HG03571 (cell line): Measurements from ENCODE around the gene SMARCC1.
"Not testable (repeated sequence)": the region's sequence is repeated elsewhere in the genome, so short reads cannot be mapped to it uniquely, and the experiment has no call there.

ENCODE experiments used
- ATAC-seq: cut with Tn5 transposase; IDR thresholded peaks from one replicate; pipeline ENCODE4 v1.9.1; 2021; ENCODE audit not compliant: unreplicated experiment

The SMARCC1 gene

GRCh38 chr3:47781685-47782445, at the start of gene SMARCC1:
Gene SMARCC1 (minus strand): TSS chr3:47781893. CDS start chr3:47781797, 96 bp downstream.
- peak; percentile 75 for ATAC-seq

- not testable (repeated sequence) for ATAC-seq
These were observed 47.8 kb upstream of the SMARCC1 start for GRCh38 chr3:47829482-47829881.

- ATAC-seq, result no peak
These were observed 43.9 kb upstream of the SMARCC1 start for GRCh38 chr3:47825590-47825989.

- peak; percentile 92 for ATAC-seq
These were observed 43.1 kb upstream of the SMARCC1 start for GRCh38 chr3:47824541-47825473.

DNA sequence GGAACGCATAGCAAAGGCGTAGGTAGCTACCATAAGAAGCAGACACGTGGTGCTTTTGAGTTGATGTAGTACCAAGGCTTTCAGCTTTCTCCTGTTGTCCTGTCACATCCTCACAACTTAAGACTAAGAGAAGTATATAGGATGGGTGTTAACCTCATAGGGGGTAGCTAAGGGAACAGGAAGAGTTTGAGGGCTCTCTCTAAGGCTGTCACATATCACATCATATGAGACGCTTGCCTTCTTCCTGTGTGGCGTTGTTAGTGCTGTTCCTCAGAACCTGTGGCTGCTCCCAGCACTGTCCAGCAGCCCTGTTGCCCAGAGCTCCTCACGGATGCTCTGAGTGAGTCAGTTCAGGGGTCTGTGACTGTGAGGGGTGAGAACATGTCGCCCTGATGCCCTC, 35.9 kb upstream of the SMARCC1 start:
- no peak for ATAC-seq

DNA sequence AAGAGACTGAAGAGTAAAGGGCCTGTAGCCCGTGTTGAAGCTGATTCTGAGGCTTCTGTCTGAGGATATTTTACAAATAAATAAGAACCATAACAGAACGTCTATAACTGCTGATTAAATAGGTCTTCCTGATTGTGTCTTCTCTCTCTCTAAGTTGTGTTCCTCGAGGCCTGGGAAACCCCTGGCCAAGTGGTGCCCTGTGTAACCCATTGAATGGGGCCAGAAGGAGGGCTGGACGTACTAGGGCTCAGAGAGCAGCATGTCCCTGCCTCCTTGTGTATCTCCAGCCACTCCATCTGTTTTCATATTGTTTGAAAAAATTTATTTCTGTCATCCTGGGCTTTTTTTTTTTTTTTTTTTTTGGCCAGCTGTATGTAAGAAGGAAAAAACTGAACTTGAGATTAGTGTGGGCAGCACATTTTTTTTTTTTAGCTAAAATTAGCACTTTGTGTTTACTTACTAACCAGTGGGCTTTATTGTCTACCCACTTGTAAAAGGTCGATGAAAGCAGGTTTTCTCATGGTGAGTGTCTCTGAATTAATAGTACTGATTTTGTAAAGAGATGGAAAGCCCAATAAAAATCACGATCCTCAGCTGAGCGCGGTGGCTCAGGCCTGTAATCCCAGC, 32.0 kb upstream of the SMARCC1 start:
- no peak for ATAC-seq

DNA sequence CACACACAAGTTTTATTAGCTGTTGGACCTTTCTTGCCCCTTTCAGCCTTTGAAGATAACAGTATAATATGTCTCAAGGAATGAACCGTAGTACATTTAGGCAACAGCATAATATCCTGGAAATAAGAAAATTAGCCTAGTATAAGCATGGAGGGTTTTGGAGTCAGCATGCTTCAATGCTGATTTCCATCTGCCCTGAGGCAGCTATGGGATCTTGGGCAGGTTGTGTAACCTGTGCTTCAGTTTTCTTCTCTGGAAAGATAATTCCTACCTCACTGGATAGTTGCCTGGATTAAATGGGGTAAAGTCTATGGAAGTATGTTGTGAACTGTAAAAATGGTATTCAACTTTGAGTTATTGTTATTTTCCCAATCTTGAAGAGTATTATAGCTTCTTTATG, 22.9 kb upstream of the SMARCC1 start:
- ATAC-seq, result no peak

DNA sequence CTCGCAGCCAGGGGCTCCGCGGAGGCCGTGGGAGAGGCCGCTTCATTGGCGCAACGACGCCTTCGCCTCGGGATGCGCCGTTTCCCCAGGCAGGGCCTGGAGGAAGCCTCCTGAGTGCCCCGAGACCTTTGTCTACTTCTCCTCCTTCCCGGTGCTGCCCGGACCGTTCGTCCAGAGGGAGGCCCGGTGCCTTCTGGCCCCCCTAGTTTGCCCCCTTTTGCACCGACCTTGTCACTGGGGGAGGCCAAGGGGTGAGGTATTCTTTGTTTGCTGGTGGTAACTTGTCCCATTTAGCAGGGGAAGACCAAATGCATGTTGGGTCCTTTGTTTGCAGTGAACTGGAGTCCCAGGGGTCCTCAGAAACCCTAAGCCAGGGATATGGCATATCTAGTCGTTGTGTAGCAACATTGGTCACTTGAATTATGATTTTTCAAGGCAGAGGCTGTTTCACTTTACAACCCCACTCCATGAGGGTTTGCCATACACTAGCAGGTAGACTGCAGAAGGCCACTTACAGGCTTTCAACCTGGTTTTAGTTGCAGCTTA, 21.9 kb upstream of the SMARCC1 start:
- ATAC-seq, result no peak

DNA sequence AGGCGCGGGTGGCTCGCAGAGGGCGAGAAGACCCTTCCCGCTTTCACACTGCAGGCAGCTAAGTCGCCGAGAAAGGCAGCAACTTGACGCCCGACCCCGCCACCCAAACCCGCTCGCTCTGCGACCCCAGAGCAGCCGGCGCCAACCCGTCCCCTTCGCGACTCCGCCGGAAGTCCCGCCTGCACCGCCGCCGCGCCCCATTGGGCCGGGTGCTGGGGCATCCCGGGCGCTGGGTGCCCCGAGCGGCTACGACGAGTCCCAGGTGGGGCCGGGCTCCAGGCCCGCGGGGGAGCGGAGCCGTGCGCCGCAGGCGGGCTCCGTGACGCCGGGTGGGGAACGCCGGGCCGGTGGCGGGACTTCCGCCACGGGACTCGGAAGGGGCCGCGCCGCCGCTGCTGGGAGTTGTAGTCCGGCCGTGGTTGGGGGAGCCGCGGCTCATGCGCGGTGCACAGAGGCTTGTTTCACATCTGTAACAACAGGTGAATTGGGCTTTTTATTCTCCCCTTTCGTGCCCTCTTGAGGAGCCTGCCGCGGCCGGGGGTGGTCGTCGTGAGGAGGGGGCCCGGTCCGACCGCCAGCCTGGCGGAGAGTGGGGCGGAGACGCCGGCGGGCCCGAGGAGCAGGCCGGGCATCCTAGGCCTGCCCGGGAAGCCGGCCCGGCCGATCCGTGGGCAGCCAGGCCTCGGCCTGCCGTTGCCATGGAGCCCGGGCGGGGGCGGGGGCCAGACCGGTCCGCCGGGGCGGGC, 21.2 kb upstream of the SMARCC1 start, which contains the start of gene DHX30:
TSS of gene DHX30 (plus strand) at position 405 of the 746 bp plus-strand sequence. CDS start 7,546 bp downstream, outside the sequence.
- ATAC-seq, result peak; percentile 78

- no peak for ATAC-seq
These were observed 18.0 kb upstream of the SMARCC1 start for GRCh38 chr3:47799733-47800132.

- no peak for ATAC-seq
These were observed 12.9 kb upstream of the SMARCC1 start for GRCh38 chr3:47794544-47794943.

- no peak for ATAC-seq
These were observed 11.0 kb upstream of the SMARCC1 start for GRCh38 chr3:47792699-47793098.

- ATAC-seq, result no peak
These were observed 9.6 kb upstream of the SMARCC1 start for GRCh38 chr3:47791193-47791855.

DNA sequence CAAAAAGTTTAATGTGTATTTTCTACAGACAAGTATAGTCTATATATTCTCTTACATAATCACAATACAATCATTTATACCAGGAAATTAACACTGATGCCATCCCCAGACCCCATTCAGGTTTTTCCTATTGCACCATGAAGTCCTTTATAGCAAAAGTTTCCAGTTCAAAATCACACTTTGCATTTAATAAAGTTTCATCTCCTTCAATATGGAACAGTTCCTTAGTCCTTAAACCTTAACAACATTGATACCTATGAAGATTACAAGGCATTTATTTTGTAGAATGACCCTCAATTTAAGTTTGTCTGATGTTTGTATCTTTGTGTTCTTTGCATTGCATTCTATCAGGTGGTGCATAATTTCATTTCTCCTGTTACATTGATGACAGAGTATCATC, 2.0 kb upstream of the SMARCC1 start:
- ATAC-seq, result no peak

GRCh38 chr3:47782446-47783308, 984 bp upstream of the SMARCC1 start:
- no peak for ATAC-seq

DNA sequence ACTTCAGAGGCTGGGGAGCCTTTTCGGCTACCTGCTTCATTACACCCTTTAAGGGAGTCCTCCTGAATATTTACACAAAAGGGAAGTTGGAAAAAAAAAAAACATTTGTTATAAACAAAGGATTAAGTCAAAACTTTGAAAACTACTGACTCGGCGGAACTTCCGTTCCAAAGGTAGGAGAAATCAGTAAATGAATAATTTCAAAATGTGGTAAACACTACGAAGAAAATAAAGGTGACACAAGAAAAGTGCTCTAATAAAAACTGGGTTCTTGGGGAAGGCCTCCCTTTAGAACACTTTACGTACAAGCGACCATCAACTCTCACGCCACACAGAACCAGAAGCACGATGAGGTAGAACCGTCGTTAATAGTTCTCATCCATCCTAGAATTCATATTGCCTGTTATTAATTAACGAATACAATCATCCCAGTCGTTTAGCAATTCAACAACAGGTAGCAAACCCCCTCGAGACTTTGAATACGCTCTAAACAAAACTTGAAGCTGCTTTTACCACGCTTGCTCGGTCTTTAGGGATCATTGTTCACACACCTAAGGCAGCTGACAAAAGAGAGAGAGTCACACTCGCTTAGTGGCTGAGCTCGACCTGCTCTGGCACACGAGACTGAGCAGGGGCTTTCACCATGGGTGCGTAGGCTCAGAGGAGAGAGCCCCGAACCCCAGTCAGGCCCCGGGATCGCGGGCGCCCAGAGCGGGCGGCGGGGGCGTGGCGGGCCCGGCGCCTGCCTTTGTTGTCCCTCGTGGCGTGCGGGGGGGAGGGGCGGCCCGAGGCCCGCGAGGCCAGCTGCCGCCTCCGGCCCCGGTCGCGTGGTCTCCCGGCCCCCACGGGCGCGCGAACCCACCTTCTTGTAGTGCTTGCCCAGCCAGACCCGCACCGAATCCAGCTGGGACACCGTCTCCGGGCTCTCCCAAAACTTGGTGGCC, 680 bp downstream of the SMARCC1 start:
- ATAC-seq, result peak; percentile 9

DNA sequence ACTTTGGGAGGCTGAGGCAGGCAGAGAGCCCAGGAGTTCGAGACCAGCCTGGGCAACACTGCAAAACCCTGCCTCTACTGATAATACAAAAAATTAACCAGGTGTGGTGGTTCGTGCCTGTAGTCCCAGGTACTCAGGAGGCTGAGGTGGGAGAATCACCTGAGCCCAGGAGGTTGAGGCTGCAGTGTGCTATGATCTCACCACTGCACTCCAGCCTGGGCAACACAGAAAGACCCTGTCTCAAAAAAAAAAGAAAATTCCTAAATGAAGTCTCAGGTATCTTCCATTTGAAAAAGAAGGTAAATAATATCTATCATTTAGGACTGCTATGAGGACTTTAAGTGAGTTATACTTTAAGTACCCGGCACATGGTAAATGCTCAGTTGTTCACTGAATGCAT, 2.9 kb downstream of the SMARCC1 start:
- ATAC-seq, result no peak

GRCh38 chr3:47772788-47773187, 8.9 kb downstream of the SMARCC1 start:
- no peak for ATAC-seq
